ENCODE results near the gene WDR11. TPM values are rescaled to one million over a fixed set of nuclear protein-coding genes. Genes with fewer than 3 reads are reported as not detected.

The WDR11 gene
- total and polyA plus RNA-seq, 9 of the 15 experiments (the other 6 are each of a cell fraction or from before 2014, with no cell fraction given): 12.4 to 50.7 (median 23.6) TPM

DNA sequence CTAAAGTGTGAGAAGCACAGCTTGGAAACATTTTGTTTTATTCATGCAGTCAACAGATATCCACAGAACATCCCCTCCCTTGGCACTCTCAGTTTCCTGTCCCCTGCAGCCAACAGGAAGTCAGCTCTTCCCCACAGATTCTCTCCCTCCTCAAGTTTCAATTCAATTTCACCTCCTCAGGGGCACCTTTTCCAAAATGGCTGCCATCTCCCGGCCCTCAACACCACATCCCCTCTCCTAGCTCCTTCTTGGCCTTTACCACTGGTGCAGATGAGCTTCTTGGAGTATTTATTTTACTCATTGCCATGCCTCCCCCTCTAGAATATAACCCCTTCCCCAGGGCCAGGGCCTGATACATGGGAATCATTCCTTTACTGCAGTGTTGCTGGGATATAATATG lies 94.0 kb downstream of the WDR11 start:
- BruUV-seq (replicated peaks): no TSS peak
- Histone ChIP-seq H4K20me1 (replicated peaks; ENCODE audit: control insufficient read depth, insufficient read depth, low read length) (no peaks in the 10 kb centered on the region), H3K4me2 (ENCODE audit: insufficient read depth, low read length) (no peak overlapping the region), H3K79me2 (ENCODE audit: control insufficient read depth, insufficient read depth, low read length) (no peaks in the 10 kb centered on the region), H3K9me1 (ENCODE audit: control insufficient read depth, insufficient read depth, low read length) (no peaks in the 10 kb centered on the region), H3K36me3 (ENCODE audit: control insufficient read depth, insufficient read depth, low read length) (no peaks in the 10 kb centered on the region), H3K4me1 (replicated peaks in 1 of 2; ENCODE audit: control insufficient read depth in 2 of 2, insufficient read depth in 2 of 2, low read length in 2 of 2) (peaks cover 0 to 8% of the 10 kb centered on the region in 2 experiments; a peak in 2 of 5 replicates), H3K4me3 (no peak overlapping the region), H3K27me3 (ENCODE audit: control insufficient read depth in 2 of 2, insufficient read depth in 2 of 2, low read length in 2 of 2) (peaks cover 2 to 23% of the 10 kb centered on the region in 2 experiments; a peak in 3 of 5 replicates), H3K27ac (ENCODE audit: extremely low read depth, low read depth, low read length) (no peak overlapping the region), H2AFZ (ENCODE audit: low read depth, low read length) (no peak overlapping the region), H3K9ac (ENCODE audit: insufficient read depth in 1 of 2, low read depth in 2 of 2, low read length in 2 of 2) (no peak overlapping the region), H3K9me3 (replicated peaks; ENCODE audit: control insufficient read depth, insufficient read depth, low read depth, low read length) (no peaks in the 10 kb centered on the region)
- no peak for FAIRE-seq
- in situ Hi-C loops (cut with MboI) (loop anchor here (10.0 to 25.0 kb wide), 2 partner anchors 790 to 967 kb away; no protein-coding TSS in a partner anchor), intact Hi-C loops (cut with micrococcal nuclease) (loop anchor here (10.0 kb wide), 2 partner anchors 660 to 790 kb away; no protein-coding TSS in a partner anchor)
- no peak for TF ChIP-seq CXXC5 (CRISPR knock-in tag; IDR thresholded peaks at IDR 0.05)
- no peak for TF ChIP-seq KLF10 (CRISPR knock-in tag; IDR thresholded peaks at IDR 0.05)
- TF ChIP-seq NFIC (IDR thresholded peaks at IDR 0.05): no peak
- no peak for TF ChIP-seq SRF (CRISPR knock-in tag; IDR thresholded peaks at IDR 0.05)
- TF ChIP-seq HDAC8 (tag; IDR thresholded peaks at IDR 0.05): no peak
- TF ChIP-seq MAZ (CRISPR knock-in tag; conservative IDR thresholded peaks at IDR 0.05 in 1 of 2, IDR thresholded peaks at IDR 0.05 in 1 of 2): no peak
- TF ChIP-seq, protein P1, sequence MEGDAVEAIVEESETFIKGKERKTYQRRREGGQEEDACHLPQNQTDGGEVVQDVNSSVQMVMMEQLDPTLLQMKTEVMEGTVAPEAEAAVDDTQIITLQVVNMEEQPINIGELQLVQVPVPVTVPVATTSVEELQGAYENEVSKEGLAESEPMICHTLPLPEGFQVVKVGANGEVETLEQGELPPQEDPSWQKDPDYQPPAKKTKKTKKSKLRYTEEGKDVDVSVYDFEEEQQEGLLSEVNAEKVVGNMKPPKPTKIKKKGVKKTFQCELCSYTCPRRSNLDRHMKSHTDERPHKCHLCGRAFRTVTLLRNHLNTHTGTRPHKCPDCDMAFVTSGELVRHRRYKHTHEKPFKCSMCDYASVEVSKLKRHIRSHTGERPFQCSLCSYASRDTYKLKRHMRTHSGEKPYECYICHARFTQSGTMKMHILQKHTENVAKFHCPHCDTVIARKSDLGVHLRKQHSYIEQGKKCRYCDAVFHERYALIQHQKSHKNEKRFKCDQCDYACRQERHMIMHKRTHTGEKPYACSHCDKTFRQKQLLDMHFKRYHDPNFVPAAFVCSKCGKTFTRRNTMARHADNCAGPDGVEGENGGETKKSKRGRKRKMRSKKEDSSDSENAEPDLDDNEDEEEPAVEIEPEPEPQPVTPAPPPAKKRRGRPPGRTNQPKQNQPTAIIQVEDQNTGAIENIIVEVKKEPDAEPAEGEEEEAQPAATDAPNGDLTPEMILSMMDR (IDR thresholded peaks at IDR 0.05 in 2 of 3, conservative IDR thresholded peaks at IDR 0.05 in 1 of 3; ENCODE audit: insufficient read depth in 2 of 3, low read depth in 1 of 3, low read length in 3 of 3): no peak
- no peak for TF ChIP-seq HNRNPH1 (optimal IDR thresholded peaks at IDR 0.05; ENCODE audit: low read depth, low read length)
- TF ChIP-seq ZNF644 (tag; IDR thresholded peaks at IDR 0.05; ENCODE audit: low read depth): no peak
- TF ChIP-seq JUNB (CRISPR knock-in tag; conservative IDR thresholded peaks at IDR 0.05): no peak
- WGBS (ENCODE audit: insufficient coverage, low coverage, missing lambda C conversion rate): 0% methylated on average over 1 of the region's 1 CpG
- POLR2A ChIA-PET: no interaction called here
- DNase-seq (ENCODE audit: extremely low read depth in 1 of 4, low spot score in 3 of 4): no peak
- CTCF ChIA-PET (ENCODE audit: low intra/inter-chr PET ratio): interaction anchor here (0.7 kb wide), 1 partner anchor 661 kb away, joined by 3 read pairs; no protein-coding TSS in a partner anchor
- no peak for ATAC-seq

Data from K562 (cell line).